ENCODE measurements around the gene TMEM100.
A peak's percentile ranks its signal among the peaks of the same experiment; 100 is the strongest.

TMEM100 gene

DNA sequence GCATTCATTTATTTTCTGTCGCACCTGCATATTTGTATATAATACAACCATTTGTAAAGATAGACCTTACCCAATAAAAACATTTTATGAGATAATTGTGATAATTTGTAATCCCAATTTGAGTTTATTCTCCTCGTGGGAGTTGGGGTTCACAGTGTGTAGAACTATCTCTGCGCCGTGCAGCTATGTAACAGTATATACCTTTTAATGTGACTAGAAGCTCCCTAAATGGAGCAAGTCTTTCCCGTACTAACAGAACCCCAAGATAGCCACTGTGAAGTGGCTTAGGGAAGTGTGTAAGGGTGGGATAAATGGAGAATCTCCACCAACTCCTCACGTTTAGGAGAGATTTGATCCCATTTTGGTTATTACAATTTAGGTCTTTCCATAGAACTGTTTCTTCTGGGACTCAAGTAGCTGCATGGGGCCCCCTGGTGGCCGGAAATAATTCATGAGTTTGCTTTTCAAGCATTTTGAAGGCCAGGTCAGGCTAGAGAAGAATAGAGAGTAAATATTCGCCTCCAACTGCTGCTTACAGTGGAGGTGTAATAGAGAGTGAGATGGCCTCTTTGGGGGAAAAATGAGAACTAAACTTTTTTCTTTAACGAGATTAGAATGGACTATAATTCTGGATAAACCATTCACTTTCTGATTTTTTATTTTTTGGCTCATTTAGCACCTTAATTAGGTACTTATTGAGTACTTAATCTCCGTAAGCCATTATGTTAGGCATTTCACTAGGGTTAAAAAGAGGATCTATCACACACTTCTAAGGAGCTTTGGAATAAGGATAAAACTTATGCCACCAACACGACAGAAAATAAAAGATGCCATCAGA, 4.5 kb downstream of the TMEM100 start:
- peak; percentile 61 for DNase-seq

DNA sequence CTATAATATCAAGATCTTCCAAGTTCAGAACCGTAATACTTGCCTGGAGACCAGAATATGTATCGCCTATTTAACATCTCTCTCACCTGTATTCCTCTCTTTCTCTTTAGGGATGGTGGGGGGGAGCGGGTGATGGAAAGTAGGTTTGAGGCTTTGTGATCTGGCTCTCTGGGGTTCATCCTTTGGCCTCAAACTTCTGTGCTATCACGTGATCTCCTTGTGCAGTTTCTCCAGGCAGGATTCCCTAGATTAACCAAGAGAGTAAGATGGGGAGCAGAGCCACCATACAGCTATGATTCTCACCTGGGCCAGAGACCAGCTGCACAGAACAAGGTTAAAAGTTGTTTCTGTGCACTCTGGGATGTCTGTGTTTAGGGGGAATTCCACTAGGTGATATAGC, 5.2 kb downstream of the TMEM100 start:
- no peak for DNase-seq

DNA sequence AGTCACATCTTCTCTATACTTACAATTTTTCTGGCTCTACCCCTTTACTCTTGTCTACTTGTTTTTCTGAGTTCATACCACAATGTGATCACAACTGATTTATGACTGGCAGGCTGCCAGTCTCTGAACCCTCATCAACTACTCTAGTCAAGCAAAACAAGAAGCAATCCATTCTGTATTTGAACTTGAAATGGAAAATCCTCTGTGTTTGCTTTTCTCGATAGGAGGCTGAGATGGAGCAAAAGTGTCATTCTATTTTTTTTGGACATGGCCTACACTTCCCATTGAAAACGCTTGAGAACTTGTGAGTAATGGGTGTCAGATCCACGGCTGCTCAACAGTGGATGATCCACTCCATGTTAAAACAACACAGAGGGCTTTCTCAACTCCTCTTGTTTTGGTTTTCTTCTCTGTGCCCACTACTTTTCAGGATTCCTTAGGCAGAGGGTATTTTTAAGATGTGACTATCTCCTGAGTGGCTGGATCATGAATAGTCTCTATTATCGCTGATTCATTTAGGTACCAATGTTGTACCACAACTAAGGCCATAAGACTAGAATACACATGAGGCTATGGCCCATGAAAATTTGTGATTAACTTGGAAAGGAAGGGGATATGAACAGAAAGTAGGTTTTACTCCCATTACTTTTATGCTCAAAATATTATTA, 11.7 kb downstream of the TMEM100 start:
- DNase-seq = no peak

DNA sequence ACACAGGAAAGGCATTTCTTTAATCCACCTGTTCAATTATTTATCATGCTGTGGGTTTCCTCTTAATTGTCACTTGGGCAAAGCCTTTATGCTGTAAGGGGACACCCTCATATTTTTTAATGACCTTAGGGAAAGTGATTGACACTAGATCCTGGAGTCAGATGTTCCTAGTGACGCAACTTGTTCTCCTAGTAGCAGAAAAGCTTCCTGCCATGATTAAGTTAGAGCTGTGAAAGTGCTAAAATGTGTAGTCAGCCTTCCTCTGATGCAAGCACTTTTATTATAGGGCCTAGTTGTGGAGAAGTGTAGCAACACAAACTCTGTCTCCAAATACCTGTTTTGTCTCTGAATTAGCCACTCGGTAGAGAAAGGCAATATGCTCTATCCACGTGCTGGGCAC, 12.3 kb downstream of the TMEM100 start:
- no peak for DNase-seq

DNA sequence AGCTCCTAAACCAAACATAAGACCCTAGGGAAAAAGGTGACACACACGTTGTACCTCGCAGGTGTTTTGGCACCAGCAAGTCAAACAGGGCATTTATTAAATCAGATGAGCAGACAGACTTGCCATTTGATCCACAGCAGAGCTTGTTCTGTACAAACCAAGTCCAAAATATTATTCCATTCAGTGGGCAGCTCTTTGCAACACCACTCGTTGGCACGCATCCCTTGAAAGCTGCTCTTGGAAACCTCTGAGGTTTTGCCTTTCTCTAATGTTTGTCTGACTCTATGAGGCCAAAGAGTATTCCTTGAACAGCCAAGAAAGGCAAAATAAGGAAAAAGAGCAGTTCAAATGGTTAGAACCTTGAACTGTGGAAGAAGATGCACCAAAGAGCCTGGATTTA, 12.7 kb downstream of the TMEM100 start:
- no peak for DNase-seq

DNA sequence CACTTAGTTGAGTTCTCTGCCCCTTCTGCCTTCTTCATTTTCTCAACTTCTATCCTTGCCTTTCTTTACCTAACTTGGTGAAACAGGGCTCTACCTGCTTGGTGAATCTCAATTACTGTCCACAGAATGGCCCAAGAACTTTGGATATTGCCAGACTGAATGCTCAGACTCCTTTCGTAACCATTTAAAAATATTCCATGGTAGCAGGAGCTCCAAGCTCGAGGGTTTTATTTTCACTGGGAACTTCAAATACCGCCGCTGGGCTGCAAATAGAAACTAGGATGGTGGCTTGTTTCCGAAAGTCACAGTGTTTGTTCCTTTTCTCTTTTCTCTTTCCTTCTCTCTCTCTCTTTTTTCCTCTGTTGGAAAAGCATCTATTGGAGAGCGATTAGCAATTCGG, 13.2 kb downstream of the TMEM100 start:
- DNase-seq = no peak

DNA sequence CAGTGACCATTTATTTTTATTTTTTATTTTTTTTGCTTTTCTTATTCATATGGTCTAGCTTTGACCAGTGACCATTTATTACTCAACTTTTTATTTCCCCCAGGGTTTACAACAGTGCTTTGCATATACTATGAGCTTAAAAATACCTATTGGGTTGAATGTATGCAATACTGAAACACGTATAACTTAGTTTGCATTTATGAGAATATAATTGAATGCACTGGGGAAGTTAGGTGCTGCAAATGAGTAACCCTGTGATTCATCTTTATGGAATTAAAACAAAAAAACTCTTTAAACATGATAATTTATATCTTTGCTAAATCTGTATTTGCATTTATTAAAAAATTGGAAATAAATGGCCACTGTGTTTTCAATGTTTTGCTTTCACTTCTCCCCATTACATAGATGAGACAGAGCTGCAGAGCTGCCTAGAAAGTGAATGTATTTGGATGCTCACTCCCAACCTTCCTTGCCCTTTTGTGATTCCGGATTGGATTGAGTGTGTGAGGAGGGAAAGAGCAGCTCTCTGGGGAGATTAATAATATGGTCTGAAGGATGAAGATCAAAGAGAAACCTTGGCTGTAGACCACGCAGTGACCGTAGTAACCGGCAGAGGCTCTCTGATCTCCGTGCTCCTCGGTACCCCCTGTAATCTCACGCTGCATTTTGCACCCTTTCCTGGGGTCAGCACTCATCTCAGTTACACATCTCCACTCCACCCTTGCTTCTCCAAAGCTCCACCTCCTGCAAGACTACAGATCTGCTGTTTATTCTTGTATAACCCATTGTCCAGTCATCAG, 14.3 kb downstream of the TMEM100 start:
- no peak for DNase-seq

DNA sequence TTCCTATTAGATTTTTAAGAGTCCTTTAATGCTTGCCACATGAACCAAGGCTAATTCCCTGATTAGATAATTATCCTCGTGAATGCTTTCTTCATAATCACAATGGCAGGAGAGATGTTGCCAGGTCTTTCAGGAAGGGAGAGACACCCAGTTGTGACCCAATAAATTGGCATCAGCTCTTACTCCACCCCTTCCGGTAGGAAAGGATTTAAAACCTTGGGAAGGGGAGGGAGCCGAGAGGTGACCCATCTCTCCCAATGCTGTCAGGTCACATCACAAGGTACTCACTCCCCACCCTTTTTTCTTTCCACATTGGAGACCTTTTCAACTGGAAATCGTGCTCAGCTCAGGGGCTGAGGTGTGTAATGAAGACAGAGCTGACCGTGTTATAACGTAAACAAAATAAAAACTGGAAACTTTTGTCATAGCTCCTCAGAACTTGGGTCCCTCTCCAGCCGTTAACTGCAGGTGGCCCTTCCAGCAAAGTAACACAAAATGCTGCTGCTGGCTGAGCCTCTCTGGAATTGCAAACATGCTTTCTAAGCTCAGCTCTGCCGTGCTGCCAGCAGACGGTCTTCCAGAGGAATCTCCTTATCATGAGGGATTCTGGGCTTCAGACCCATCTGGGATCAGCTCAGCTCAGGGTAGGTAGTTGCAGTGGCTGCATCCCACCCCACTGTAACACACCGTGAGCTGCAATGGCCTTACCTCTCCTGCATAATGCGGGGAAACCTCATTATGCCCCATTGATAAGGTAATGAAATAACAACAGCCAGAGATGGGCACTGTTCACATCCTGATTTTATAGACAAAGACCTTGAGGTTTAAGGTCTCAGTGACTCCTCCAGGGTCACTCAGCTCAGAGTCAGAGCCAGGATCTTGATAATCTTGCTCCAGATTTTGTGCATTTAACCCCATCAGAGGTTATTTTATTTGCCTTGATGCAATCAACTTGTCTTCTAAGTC, 15.6 kb downstream of the TMEM100 start:
- peak; percentile 51 for DNase-seq

DNA sequence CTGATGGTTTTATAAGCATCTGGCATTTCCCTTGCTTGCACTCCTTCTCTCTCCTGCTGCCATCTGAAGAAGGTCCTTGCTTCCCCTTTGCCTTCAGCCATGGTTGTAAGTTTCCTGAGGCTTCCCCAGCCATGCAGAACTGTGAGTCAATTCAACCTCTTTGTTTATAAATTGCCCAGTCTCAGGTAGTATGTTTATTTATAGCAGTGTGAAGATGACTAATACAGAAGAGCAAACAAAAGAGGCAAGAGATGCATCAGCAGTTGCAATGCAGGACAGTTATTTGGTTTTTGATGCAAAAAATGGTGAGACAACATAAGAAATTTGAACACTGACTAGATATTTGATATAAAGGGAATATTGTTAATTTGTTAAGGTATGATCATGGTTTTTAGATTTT, 16.8 kb downstream of the TMEM100 start:
- no peak for DNase-seq

DNA sequence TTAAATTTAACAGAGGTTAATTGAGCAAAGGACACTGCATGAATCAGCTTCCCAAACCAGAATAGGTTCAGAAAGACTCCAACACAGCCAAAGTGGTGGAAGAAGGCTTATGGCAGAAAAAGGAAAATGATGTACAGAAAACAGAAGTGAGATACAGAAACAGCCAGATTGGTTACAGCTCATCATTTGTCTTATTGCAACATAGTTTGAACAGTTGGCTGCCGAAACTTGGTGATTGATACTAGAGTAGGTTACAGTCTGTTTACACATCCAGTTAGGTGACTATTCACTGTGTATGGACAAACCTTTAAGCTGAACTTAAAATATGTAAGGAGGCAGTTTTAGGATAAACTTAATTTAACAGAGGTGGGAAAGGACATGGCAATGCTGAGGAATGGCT, 18.3 kb downstream of the TMEM100 start:
- DNase-seq = no peak

DNA sequence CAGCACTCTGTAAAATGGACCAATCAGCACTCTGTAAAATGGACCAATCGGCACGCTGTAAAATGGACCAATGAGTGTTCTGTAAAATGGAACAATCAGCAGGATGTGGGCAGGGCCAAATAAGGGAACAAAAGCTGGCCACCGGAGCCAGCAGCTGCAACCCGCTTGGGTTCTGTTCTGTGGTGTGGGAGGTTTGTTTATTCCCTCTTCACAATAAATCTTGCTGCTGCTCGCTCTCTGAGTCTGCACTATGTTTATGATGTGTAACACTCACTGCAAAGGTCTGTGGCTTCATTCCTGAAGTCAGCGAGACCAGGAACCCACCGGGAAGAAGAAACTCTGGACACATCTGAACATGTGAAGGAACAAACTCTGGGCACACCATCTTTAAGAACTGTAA, 20.5 kb downstream of the TMEM100 start:
- DNase-seq = no peak

DNA sequence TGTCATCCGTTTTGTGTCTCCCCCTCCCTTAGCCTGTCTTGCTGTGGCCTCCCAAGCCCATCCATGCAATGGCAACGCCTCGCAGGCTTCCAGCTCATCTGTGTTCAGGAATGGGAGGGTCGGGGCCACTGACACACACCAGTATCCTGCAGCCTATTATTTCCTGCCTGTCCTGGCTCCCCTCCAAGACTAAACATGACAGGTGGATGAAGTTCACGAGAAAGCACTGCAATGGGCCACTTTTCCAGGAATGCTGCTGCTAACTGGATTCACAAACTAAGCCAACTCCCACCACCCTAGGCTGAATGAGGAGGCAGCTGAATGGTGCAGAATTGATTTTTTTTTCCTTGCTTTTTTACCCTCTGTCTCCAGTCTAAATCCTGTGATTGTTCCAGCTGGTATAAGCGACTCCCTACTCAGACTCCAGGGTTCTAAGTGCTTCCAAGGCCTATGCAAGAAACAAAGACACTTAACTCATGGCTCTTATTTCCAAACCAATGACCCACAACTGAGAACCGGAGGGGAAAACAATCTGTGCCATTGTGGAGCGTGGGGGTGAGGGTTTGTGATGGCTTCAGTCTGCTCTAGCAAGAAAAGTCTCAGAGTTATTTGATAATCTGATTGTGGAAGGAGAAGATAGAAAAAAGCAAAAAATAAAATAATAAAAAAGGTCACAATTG, 23.3 kb downstream of the TMEM100 start:
- DNase-seq = peak; percentile 27

DNA sequence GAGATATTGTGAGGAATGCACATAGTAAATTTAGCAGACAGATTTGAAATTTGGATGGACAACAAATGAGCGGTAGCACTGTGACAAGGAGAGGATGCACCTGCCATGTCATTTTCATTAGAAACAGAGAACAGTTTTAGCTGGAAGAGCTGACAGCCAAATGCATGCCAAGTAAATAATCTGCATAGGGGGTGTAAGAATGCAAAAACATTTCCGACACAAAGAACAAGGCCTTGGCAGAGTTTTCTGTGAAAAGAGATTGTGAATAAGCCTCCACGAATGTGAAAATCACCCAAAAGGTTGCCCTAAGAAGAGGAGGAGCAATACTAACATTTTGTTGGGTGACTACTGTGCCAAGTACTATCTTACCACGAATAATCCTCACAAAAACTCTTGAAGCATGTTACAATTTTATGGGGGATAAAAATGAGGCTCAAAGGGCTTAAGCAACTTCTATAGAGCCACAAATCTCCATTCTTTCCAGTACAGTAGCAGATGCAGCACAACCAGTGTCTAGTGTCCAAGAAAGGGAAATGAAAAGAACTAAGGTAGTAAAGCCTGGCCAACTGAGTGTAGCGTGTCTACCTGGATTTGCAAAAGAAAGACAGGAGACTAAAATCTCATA, 28.3 kb downstream of the TMEM100 start:
- no peak for DNase-seq

DNA sequence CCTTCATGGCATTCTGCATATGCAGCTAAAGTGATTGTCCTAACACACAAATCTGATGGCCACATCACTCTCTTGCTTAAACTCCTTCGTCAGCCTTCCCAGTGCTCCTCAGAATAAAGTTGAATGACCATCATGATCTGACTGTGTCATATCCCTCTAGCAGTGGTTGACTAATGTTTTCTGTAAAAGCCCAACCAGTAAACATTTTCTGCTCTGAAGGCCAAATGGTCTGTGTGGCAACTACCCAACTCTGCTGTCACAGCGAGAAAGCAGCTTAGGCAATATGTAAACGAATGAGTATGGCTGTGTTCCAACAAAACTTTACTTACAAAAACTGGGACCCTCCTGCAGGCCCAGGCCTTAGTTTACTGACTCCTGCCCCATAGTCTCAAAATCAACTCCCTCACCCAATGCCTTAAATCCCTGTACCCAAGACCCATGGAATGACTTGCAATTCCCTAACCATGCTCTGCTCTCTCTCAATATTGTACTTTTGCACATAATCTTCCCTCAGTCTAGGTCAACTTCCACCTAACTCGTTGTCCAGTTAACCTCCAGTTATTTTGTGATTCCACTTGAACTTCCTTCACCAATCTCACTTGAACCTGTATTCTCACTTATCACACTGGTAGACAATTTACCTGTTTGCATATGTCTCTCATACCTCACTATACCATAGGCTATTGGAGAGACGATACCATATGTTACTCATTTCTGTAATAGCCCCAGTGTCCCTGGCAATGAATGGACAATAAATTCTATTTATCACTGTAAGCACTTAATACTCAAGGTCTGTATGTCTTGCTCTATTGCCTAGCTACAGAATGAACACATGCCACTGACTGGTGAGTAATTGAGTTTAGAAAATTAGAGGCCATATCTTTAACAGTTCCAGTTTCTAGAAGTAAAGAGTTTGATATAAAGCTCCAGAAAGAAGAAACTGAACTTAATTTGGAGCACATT, 29.1 kb downstream of the TMEM100 start:
- no peak for DNase-seq

DNA sequence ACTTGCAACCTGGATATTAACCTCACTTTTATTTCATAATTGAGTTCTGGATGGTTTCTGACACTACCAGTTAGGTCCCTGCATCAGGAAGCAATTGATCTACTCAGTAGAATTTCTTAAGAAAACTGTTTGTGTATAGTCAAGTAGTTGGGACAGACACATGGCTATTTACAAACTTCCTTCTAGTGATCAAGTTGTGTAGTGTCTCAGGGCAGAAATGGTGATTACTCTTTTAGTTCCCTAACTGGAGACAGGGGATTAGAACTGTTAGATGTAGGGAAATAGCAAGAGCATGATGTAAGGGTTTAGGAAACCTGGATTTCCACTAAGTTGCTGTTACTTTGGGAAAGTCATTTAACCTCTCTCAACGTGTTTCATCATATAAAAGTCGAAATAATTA, 30.4 kb downstream of the TMEM100 start:
- no peak for DNase-seq

DNA sequence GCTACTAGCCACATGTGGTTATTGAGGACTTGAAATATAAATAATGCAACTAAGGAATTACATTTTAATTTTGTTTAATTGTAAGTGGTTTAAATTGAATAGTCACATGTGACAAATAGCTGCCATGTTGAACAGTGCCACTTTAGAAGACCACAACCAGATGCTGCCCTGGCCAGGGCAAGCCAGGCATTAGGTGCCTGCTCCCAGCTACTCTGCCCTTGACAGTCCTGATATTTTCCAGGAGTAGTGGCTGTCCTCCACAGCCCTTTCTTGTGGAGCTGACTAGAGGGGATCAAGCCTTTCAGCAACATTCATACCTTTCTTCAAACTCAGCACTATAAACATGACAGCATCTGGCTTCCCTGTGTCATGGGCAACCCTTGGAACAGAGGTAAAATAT, 31.0 kb downstream of the TMEM100 start:
- DNase-seq = no peak

DNA sequence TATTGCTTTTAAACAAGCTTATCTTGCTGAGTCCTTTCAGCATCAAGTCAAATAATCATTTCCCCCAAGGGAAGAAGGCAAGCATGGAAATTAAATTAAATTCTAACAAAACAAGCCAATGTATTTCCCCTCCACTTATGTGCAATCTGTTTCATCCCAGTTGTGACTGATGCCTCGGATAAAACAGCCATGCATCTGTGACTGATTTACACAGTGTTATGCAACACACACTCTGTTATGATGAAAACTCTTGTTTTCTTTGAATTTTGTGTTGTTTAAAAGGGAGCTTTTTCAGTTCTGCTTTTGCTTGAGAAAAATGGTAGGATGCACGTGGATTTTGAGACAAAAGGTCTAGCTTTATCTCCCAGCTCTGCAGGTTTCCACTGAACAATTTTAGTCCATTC, 32.6 kb downstream of the TMEM100 start:
- DNase-seq = no peak

DNA sequence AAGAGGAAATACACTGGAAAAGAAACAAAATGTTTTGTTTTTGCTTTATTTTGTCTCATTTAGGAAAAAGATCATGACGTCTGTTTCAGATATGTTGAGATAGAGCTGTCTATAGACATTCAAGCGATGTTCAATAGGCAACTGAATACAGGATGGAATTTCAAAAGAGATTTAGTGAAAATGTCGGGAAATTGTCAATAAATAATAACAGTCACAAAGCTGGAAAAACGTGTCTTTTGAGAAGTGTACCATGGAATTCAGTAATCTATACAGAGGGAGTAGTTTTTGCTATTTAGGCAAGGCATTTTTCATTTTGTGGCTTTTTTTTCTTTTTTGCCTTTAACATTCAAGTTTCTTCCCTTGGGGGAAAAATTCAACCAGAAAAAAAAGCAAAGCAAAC, 33.0 kb downstream of the TMEM100 start:
- DNase-seq = no peak

DNA sequence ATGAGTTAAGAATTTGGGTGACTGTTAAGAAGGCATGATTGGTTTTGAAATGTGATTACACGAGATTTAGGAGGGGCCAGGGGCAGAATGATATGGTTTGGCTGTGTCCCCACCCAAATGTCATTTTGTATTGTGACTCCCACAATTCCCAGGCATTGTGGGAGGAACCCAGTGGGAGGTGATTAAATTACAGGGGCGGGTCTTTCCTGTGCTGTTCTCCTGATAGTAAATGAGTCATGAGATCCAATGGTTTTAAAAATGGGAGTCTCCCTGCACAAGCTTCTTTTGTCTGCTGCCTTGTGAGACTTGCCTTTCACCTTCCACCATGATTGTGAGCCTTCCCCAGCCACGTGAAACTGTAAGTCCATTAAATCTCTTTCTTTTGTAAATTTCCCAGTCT, 34.6 kb downstream of the TMEM100 start:
- DNase-seq = no peak

DNA sequence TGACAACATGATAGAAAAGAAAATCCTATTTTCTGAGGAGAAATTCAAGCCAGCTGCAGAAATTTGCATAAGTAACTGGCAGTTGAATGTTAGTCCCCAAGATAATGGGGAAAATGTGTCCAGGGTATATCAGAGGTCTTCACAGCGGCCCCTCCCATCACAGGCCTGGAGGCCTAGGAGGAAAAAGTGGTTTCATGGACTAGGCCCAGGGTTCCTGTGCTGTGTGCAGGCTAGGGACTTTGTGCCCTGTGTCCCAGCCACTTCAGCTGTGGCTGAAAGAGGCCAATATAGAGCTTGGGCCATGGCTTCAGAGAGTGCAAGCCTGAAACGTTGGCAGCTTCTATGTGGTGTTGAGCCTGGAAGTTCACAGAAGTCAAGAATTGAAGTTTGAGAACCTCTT, 35.6 kb downstream of the TMEM100 start:
- no peak for DNase-seq

All from COR-L47 (cell line).